HCT116 (cell line): ENCODE data around the gene ERC2. TPM values are rescaled to one million over a fixed set of nuclear protein-coding genes. Genes with fewer than 3 reads are reported as not detected.

Experiments
- ATAC-seq: fragments of 200-7000 bp; cut with Tn5 transposase; 2 replicates; pipeline ENCODE4 v1.9.1; 2020; ENCODE audit warnings: mild to moderate bottlenecking, moderate library complexity
- BruUV-seq: library from RNA; stranded (reverse); fragments of 400-500 nt; replicated peaks from 2 replicates; lab custom pipeline; 2021; lab: Mats Ljungman, UMichigan
- CTCF ChIA-PET: fragments of 300-600 bp; sonication (Branson Sonifier 250); formaldehyde crosslinking; loops from one replicate; lab custom pipeline; 2021; ENCODE audit warnings: antibody characterized with exemption; lab: Charles Lee
- POLR2A ChIA-PET: fragments of 300-600, 350-600 bp; sonication (Branson Sonifier 250); formaldehyde crosslinking; loops from one replicate; lab custom pipeline; 2021; ENCODE audit warnings: antibody characterized with exemption; lab: Charles Lee
- RAD21 ChIA-PET, 2 experiments: fragments of 300-600 bp; sonication (Branson Sonifier 250); formaldehyde crosslinking; loops; one replicate each; lab custom pipeline; 2023; ENCODE audit warnings: low total read pairs in 2 of 2; ENCODE audit not compliant: uncharacterized antibody in 2 of 2, unreplicated experiment in 2 of 2, low non-redundant PET in 1 of 2; lab: Charles Lee
- DNase-seq: peaks from one replicate; pipeline ENCODE4 v3.0.0-alpha.2; 2010; ENCODE audit warnings: low read depth, low spot score
- H2AFZ ChIP-seq: fragments of 200-600 bp; shearing (Covaris generic), sonication (generic); 2 replicates; pipeline ENCODE4 v1.6.1; 2017; ENCODE audit warnings: low read depth, mixed run types, mixed read lengths, antibody characterized with exemption, low read length; ENCODE audit not compliant: poor library complexity, severe bottlenecking
- H3K27ac ChIP-seq: 2 replicates; pipeline ENCODE4 v1.5.1; 2012; ENCODE audit warnings: low read depth, low read length
- H3K27me3 ChIP-seq: fragments of 200-600 bp; sonication (generic); 2 replicates; pipeline ENCODE4 v1.6.1; 2016; ENCODE audit warnings: mixed run types, low read length, mixed read lengths; ENCODE audit not compliant: insufficient read depth
- H3K36me3 ChIP-seq, 2 experiments: fragments of 200-500 bp in 1 of 2; fragments of 200-600 bp in 1 of 2; sonication (Bioruptor generic) in 1 of 2; sonication (generic) in 1 of 2; 2 replicates each; pipeline versions ENCODE4 v1.5.1 to v1.6.1; 2014 to 2016; ENCODE audit warnings: low read length in 2 of 2, inconsistent platforms in 1 of 2, mixed read lengths in 1 of 2, mixed run types in 1 of 2; ENCODE audit not compliant: insufficient read depth in 2 of 2, control insufficient read depth in 1 of 2
- H3K4me1 ChIP-seq, 2 experiments: fragments of 200-600 bp in 1 of 2; sonication (generic) in 1 of 2; 2 replicates each; pipeline versions ENCODE4 v1.5.1 to v1.6.1; 2012 to 2017; ENCODE audit warnings: low read length in 2 of 2, inconsistent platforms in 1 of 2, mild to moderate bottlenecking in 1 of 2, mixed read lengths in 1 of 2, mixed run types in 1 of 2, moderate library complexity in 1 of 2; ENCODE audit not compliant: insufficient read depth in 2 of 2, control insufficient read depth in 1 of 2
- H3K4me2 ChIP-seq: fragments of 200-600 bp; sonication (generic); 2 replicates; pipeline ENCODE4 v1.6.1; 2017; ENCODE audit warnings: mixed run types, low read length, mixed read lengths
- H3K4me3 ChIP-seq, 2 experiments: fragments of 200-600 bp in 1 of 2; sonication (generic) in 1 of 2; replicated peaks in 1 of 2; 2 replicates each; pipeline ENCODE4 v1.5.1; 2011 to 2016; ENCODE audit warnings: low read length in 2 of 2, control low read depth in 1 of 2, low read depth in 1 of 2, mild to moderate bottlenecking in 1 of 2, mixed read lengths in 1 of 2, mixed run types in 1 of 2
- H3K79me2 ChIP-seq: fragments of 200-600 bp; sonication (generic); 2 replicates; pipeline ENCODE4 v1.6.1; 2017; ENCODE audit warnings: mild to moderate bottlenecking, mixed run types, low read length, moderate library complexity, mixed read lengths; ENCODE audit not compliant: insufficient read depth
- H3K9ac ChIP-seq: fragments of 200-600 bp; sonication (generic); 2 replicates; pipeline ENCODE4 v1.6.1; 2016; ENCODE audit warnings: low read length, mixed read lengths
- H3K9me2 ChIP-seq: fragments of 200-600 bp; sonication (generic), shearing (Covaris generic); 2 replicates; pipeline ENCODE4 v1.6.1; 2017; ENCODE audit warnings: mixed run types, mild to moderate bottlenecking, moderate library complexity; ENCODE audit not compliant: insufficient read depth
- H3K9me3 ChIP-seq, 2 experiments: fragments of 200-500 bp in 1 of 2; fragments of 200-600 bp in 1 of 2; sonication (Bioruptor generic) in 1 of 2; sonication (generic) in 1 of 2; 2 replicates each; pipeline ENCODE4 v1.6.1; 2014 to 2017; ENCODE audit warnings: low read length in 2 of 2, mixed read lengths in 2 of 2, inconsistent platforms in 1 of 2, low read depth in 1 of 2, mild to moderate bottlenecking in 1 of 2, mixed run types in 1 of 2, moderate library complexity in 1 of 2; ENCODE audit not compliant: control insufficient read depth in 1 of 2, insufficient read depth in 1 of 2
- H4K20me1 ChIP-seq: fragments of 200-600 bp; sonication (generic), shearing (Covaris generic); 2 replicates; pipeline ENCODE4 v1.6.1; 2017; ENCODE audit warnings: mixed run types, mild to moderate bottlenecking, moderate library complexity; ENCODE audit not compliant: insufficient read depth
- ATF3 ChIP-seq: IDR thresholded peaks from 2 replicates; pipeline ENCODE4 v1.6.1; 2012
- CBX3 ChIP-seq: IDR thresholded peaks from 2 replicates; pipeline ENCODE4 v1.6.1; 2012; ENCODE audit warnings: low read depth
- CEBPB ChIP-seq: IDR thresholded peaks from 2 replicates; pipeline ENCODE4 v1.6.1; 2012; ENCODE audit warnings: low read depth
- EGR1 ChIP-seq: IDR thresholded peaks from 2 replicates; pipeline ENCODE4 v1.6.1; 2012; ENCODE audit warnings: low read depth
- FOSL1 ChIP-seq: IDR thresholded peaks from 2 replicates; pipeline ENCODE4 v1.6.1; 2012; ENCODE audit warnings: low read depth
- MAX ChIP-seq: IDR thresholded peaks from 2 replicates; pipeline ENCODE4 v1.6.1; 2012
- REST ChIP-seq: IDR thresholded peaks from 2 replicates; pipeline ENCODE4 v1.6.1; 2012; ENCODE audit warnings: low read depth
- SIN3A ChIP-seq: IDR thresholded peaks from 2 replicates; pipeline ENCODE4 v1.6.1; 2012; ENCODE audit warnings: low read depth
- TCF7L2 ChIP-seq: IDR thresholded peaks from 2 replicates; pipeline ENCODE4 v1.7.0; 2011; ENCODE audit warnings: borderline replicate concordance, inconsistent platforms; ENCODE audit not compliant: insufficient read depth, insufficient read length; ENCODE audit errors: extremely low read depth
- ZNF274 ChIP-seq: fragments of 200-500 bp; sonication (Bioruptor generic); IDR thresholded peaks from 2 replicates; pipeline ENCODE4 v1.6.1; 2014; ENCODE audit warnings: mild to moderate bottlenecking, low read depth, low read length, inconsistent platforms
- intact Hi-C: fragments of 100-400 bp; cut with micrococcal nuclease; formaldehyde crosslinking; loops from 2 replicates; pipeline ENCODE4 v1.10.0; 2022
- total RNA-seq: library from RNA; stranded (reverse); gene quantifications from one replicate; pipeline ENCODE4 v1.2.1, GENCODE V29; 2021; ENCODE audit not compliant: unreplicated experiment

ERC2 gene
- total RNA-seq, 1 experiment from 2014 or later: not detected

GRCh38 chr3:55968331-55968730, 499.9 kb downstream of the ERC2 start:
- no peaks in the 10 kb centered on the region for H3K4me1 ChIP-seq
- BruUV-seq: no TSS peak
- H3K9ac ChIP-seq: no peak overlapping the region
- no peaks in the 10 kb centered on the region for H3K79me2 ChIP-seq
- H2AFZ ChIP-seq: no peak overlapping the region
- H3K4me3 ChIP-seq: no peak overlapping the region
- TF ChIP-seq EGR1: no peak
- no peak for TF ChIP-seq SIN3A
- no peak for TF ChIP-seq ATF3
- TF ChIP-seq ZNF274: no peak
- no peak for TF ChIP-seq TCF7L2
- no peak for TF ChIP-seq MAX
- no peak for TF ChIP-seq REST
- no peak for TF ChIP-seq CEBPB
- no peak for TF ChIP-seq CBX3
- TF ChIP-seq FOSL1: no peak
- RAD21 ChIA-PET: no interaction called here
- H3K27ac ChIP-seq: no peak overlapping the region
- no peaks in the 10 kb centered on the region for H3K9me3 ChIP-seq
- CTCF ChIA-PET: no interaction called here
- no peaks in the 10 kb centered on the region for H3K36me3 ChIP-seq
- no peaks in the 10 kb centered on the region for H4K20me1 ChIP-seq
- ATAC-seq: no peak
- intact Hi-C loops: no loop called here
- POLR2A ChIA-PET: no interaction called here
- no peak overlapping the region for H3K4me2 ChIP-seq
- no peak for DNase-seq
- H3K27me3 ChIP-seq: no peaks in the 10 kb centered on the region
- H3K9me2 ChIP-seq: no peaks in the 10 kb centered on the region
